ENCODE measurements around the gene KANSL3.
A peak's percentile ranks its signal among the peaks of the same experiment; 100 is the strongest.
"Not testable (repeated sequence)": the region's sequence is repeated elsewhere in the genome, so short reads cannot be mapped to it uniquely, and the experiment has no call there.

KANSL3 gene

GRCh38 chr2:96556441-96557330 is 81.4 kb downstream of the KANSL3 start:
- in situ Hi-C loops (cut with HindIII; ENCODE audit: low sequenced_read_pairs) = no loop called here
- no peak overlapping the region for H3K4me3 ChIP-seq (ENCODE audit: low read depth, low read length)
- no peak for DNase-seq (ENCODE audit: low read depth)
- TF ChIP-seq CTCF (IDR thresholded peaks at IDR 0.05; ENCODE audit: low read depth, low read length, missing control alignments) = no peak

GRCh38 chr2:96555146-96555610 is 82.9 kb downstream of the KANSL3 start:
- no peak for TF ChIP-seq CTCF (IDR thresholded peaks at IDR 0.05; ENCODE audit: low read depth, low read length, missing control alignments)
- no peak overlapping the region for H3K4me3 ChIP-seq (ENCODE audit: low read depth, low read length)
- DNase-seq (ENCODE audit: low read depth) = no peak
- in situ Hi-C loops (cut with HindIII; ENCODE audit: low sequenced_read_pairs) = no loop called here

- no peak for DNase-seq (ENCODE audit: low read depth)
- H3K4me3 ChIP-seq (ENCODE audit: low read depth, low read length) = no peak overlapping the region
- TF ChIP-seq CTCF (IDR thresholded peaks at IDR 0.05; ENCODE audit: low read depth, low read length, missing control alignments) = peak; percentile 90
- in situ Hi-C loops (cut with HindIII; ENCODE audit: low sequenced_read_pairs) = no loop called here
Observed at GRCh38 chr2:96554293-96555145, 83.6 kb downstream of the KANSL3 start.

GRCh38 chr2:96553957-96554292 is 84.2 kb downstream of the KANSL3 start:
- DNase-seq (ENCODE audit: low read depth); H3K4me3 ChIP-seq (ENCODE audit: low read depth, low read length); in situ Hi-C loops (cut with HindIII; ENCODE audit: low sequenced_read_pairs): not testable (repeated sequence)

- TF ChIP-seq CTCF (IDR thresholded peaks at IDR 0.05; ENCODE audit: low read depth, low read length, missing control alignments) = no peak
- H3K4me3 ChIP-seq (ENCODE audit: low read depth, low read length) = no peak overlapping the region
- in situ Hi-C loops (cut with HindIII; ENCODE audit: low sequenced_read_pairs) = no loop called here
- no peak for DNase-seq (ENCODE audit: low read depth)
Observed at GRCh38 chr2:96553176-96553956, 84.7 kb downstream of the KANSL3 start.

- no peak overlapping the region for H3K4me3 ChIP-seq (ENCODE audit: low read depth, low read length)
- DNase-seq (ENCODE audit: low read depth) = no peak
- no peak for TF ChIP-seq CTCF (IDR thresholded peaks at IDR 0.05; ENCODE audit: low read depth, low read length, missing control alignments)
- in situ Hi-C loops (cut with HindIII; ENCODE audit: low sequenced_read_pairs) = no loop called here
Observed at GRCh38 chr2:96552315-96553175, 85.6 kb downstream of the KANSL3 start.
